Measurements from ENCODE around the gene CMC4. TPM values are rescaled to one million over a fixed set of nuclear protein-coding genes. Genes with fewer than 3 reads are reported as not detected.

Gene CMC4
- total and polyA plus RNA-seq, 9 of the 15 experiments (the other 6 are each of a cell fraction or from before 2014, with no cell fraction given): 3.5 to 16.9 (median 8.2) TPM

- TF ChIP-seq ZNF407 (IDR thresholded peaks at IDR 0.05; ENCODE audit: low read depth) (no peak), STAG1 (CRISPR knock-in tag; IDR thresholded peaks at IDR 0.05; ENCODE audit: borderline replicate concordance) (0 out of 2 replicates have a peak, but pooled peaks have one; percentile 26), GABPB2 (CRISPR knock-in tag; conservative IDR thresholded peaks at IDR 0.05) (no peak), BCL6 (CRISPR knock-in tag; IDR thresholded peaks at IDR 0.05) (no peak), SMC3 (conservative IDR thresholded peaks at IDR 0.05; ENCODE audit: insufficient read depth, low read depth, low read length) (peak; percentile 67; the same call in 1 of the 2 replicates), STAT5A (IDR thresholded peaks at IDR 0.05; ENCODE audit: borderline replicate concordance, low read length) (no peak), ZNF24 (IDR thresholded peaks at IDR 0.05) (peak; percentile 36; the same call in 1 of the 2 replicates), FOXK2 (conservative IDR thresholded peaks at IDR 0.05 in 1 of 2, IDR thresholded peaks at IDR 0.05 in 1 of 2; ENCODE audit: low read depth in 2 of 2) (no peak), CEBPG (CRISPR knock-in tag; IDR thresholded peaks at IDR 0.05) (no peak), CEBPG (tag; conservative IDR thresholded peaks at IDR 0.05 in 1 of 2, IDR thresholded peaks at IDR 0.05 in 1 of 2) (no peak)
Measured at GRCh38 chrX:155086202-155086840, 15.4 kb upstream of the CMC4 start (continued).
